OCI-LY1 (cell line): ENCODE results near the gene MYOF.

Experiments used
- H2AFZ ChIP-seq: fragments of 200-600 bp; sonication (generic), shearing (Covaris generic); 2 replicates; pipeline ENCODE4 v1.6.0; 2014; ENCODE audit warnings: antibody characterized with exemption, mild to moderate bottlenecking, low read length
- H3F3A ChIP-seq: fragments of 200-600 bp; sonication (generic), shearing (Covaris generic); 2 replicates; pipeline ENCODE4 v1.6.0; 2014; ENCODE audit warnings: mild to moderate bottlenecking, antibody characterized with exemption, low read length, moderate library complexity; ENCODE audit not compliant: insufficient read depth
- H3K27ac ChIP-seq: fragments of 200-600 bp; sonication (generic); 2 replicates; pipeline ENCODE4 v1.5.1; 2014; ENCODE audit warnings: low read length, mixed run types, mild to moderate bottlenecking, low read depth; ENCODE audit not compliant: poor library complexity, severe bottlenecking
- H3K27me3 ChIP-seq: fragments of 200-600 bp; sonication (generic); 2 replicates; pipeline ENCODE4 v1.6.0; 2014; ENCODE audit warnings: antibody characterized with exemption, mild to moderate bottlenecking, low read length, moderate library complexity; ENCODE audit not compliant: insufficient read depth
- H3K36me3 ChIP-seq: fragments of 200-600 bp; sonication (generic); 2 replicates; pipeline ENCODE4 v1.6.1; 2014; ENCODE audit warnings: mild to moderate bottlenecking, antibody characterized with exemption, low read length, moderate library complexity, mixed read lengths; ENCODE audit not compliant: insufficient read depth
- H3K4me1 ChIP-seq: fragments of 200-600 bp; sonication (generic); 2 replicates; pipeline ENCODE4 v1.5.1; 2014; ENCODE audit warnings: mild to moderate bottlenecking, low read length, moderate library complexity; ENCODE audit not compliant: insufficient read depth, severe bottlenecking
- H3K4me2 ChIP-seq: fragments of 200-600 bp; sonication (generic), shearing (Covaris generic); 2 replicates; pipeline ENCODE4 v1.6.1; 2014; ENCODE audit warnings: low read length
- H3K4me3 ChIP-seq: fragments of 200-600 bp; sonication (generic); 2 replicates; pipeline ENCODE4 v1.5.1; 2014; ENCODE audit warnings: low read length, low read depth, mild to moderate bottlenecking, mixed read lengths; ENCODE audit not compliant: poor library complexity, severe bottlenecking
- H3K79me2 ChIP-seq: fragments of 200-600 bp; shearing (Covaris generic); 2 replicates; pipeline ENCODE4 v1.6.1; 2016; ENCODE audit warnings: mixed run types, low read length, mixed read lengths; ENCODE audit not compliant: insufficient read depth
- H3K9ac ChIP-seq: fragments of 200-600 bp; sonication (generic), shearing (Covaris generic); 2 replicates; pipeline ENCODE4 v1.6.1; 2014; ENCODE audit warnings: mild to moderate bottlenecking, low read length, mixed read lengths
- H3K9me2 ChIP-seq: fragments of 200-600 bp; sonication (generic), shearing (Covaris generic); 2 replicates; pipeline ENCODE4 v1.6.1; 2014; ENCODE audit warnings: low read depth, mild to moderate bottlenecking, low read length, mixed read lengths
- H3K9me3 ChIP-seq: fragments of 200-600 bp; shearing (Covaris generic); 2 replicates; pipeline ENCODE4 v1.6.1; 2014; ENCODE audit warnings: low read length, mixed read lengths
- H4K20me1 ChIP-seq: fragments of 200-600 bp; sonication (generic), shearing (Covaris generic); 2 replicates; pipeline ENCODE4 v1.6.0; 2016; ENCODE audit warnings: mild to moderate bottlenecking, low read length; ENCODE audit not compliant: insufficient read depth
- CTCF ChIP-seq: fragments of 200-600 bp; sonication (generic), shearing (Covaris generic); IDR thresholded peaks from 2 replicates; pipeline ENCODE4 v1.5.1; 2017; ENCODE audit warnings: mild to moderate bottlenecking, antibody characterized with exemption, low read length, moderate library complexity, mixed read lengths
- EZH2 ChIP-seq: fragments of 200-600 bp; sonication (generic), shearing (Covaris generic); IDR thresholded peaks from 2 replicates; pipeline ENCODE4 v1.8.0; 2017; ENCODE audit warnings: borderline replicate concordance, mixed run types, mild to moderate bottlenecking, antibody characterized with exemption, low read length, moderate library complexity, mixed read lengths

The MYOF gene

GRCh38 chr10:93334901-93335327 is 147.2 kb downstream of the MYOF start:
- H4K20me1 ChIP-seq: no peaks in the 10 kb centered on the region
- H3F3A ChIP-seq: no peaks in the 10 kb centered on the region
- no peak overlapping the region for H2AFZ ChIP-seq
- no peak overlapping the region for H3K4me3 ChIP-seq
- TF ChIP-seq EZH2: no peak
- TF ChIP-seq CTCF: no peak
- H3K9ac ChIP-seq: no peak overlapping the region
- no peaks in the 10 kb centered on the region for H3K4me1 ChIP-seq
- no peaks in the 10 kb centered on the region for H3K9me2 ChIP-seq
- no peak overlapping the region for H3K27ac ChIP-seq
- no peak overlapping the region for H3K4me2 ChIP-seq
- no peaks in the 10 kb centered on the region for H3K36me3 ChIP-seq
- H3K79me2 ChIP-seq: no peaks in the 10 kb centered on the region
- no peaks in the 10 kb centered on the region for H3K9me3 ChIP-seq
- no peaks in the 10 kb centered on the region for H3K27me3 ChIP-seq

GRCh38 chr10:93334181-93334580 is 148.0 kb downstream of the MYOF start:
- H4K20me1 ChIP-seq: no peaks in the 10 kb centered on the region
- H3K9me2 ChIP-seq: no peaks in the 10 kb centered on the region
- H3K4me3 ChIP-seq: no peak overlapping the region
- H3K27me3 ChIP-seq: no peaks in the 10 kb centered on the region
- no peaks in the 10 kb centered on the region for H3K4me1 ChIP-seq
- no peaks in the 10 kb centered on the region for H3K79me2 ChIP-seq
- no peak overlapping the region for H3K4me2 ChIP-seq
- TF ChIP-seq CTCF: no peak
- no peak for TF ChIP-seq EZH2
- H3K27ac ChIP-seq: no peak overlapping the region
- H3K9ac ChIP-seq: no peak overlapping the region
- H3K36me3 ChIP-seq: no peaks in the 10 kb centered on the region
- H2AFZ ChIP-seq: no peak overlapping the region
- no peaks in the 10 kb centered on the region for H3K9me3 ChIP-seq
- H3F3A ChIP-seq: no peaks in the 10 kb centered on the region

GRCh38 chr10:93333278-93333978 is 148.7 kb downstream of the MYOF start:
- no peaks in the 10 kb centered on the region for H4K20me1 ChIP-seq
- H3F3A ChIP-seq: no peaks in the 10 kb centered on the region
- H3K4me1 ChIP-seq: no peaks in the 10 kb centered on the region
- H3K79me2 ChIP-seq: no peaks in the 10 kb centered on the region
- H2AFZ ChIP-seq: no peak overlapping the region
- H3K9me2 ChIP-seq: no peaks in the 10 kb centered on the region
- H3K4me3 ChIP-seq: no peak overlapping the region
- H3K27ac ChIP-seq: no peak overlapping the region
- H3K36me3 ChIP-seq: no peaks in the 10 kb centered on the region
- no peak overlapping the region for H3K4me2 ChIP-seq
- TF ChIP-seq CTCF (no peak), EZH2 (no peak)
- H3K9ac ChIP-seq: no peak overlapping the region
- no peaks in the 10 kb centered on the region for H3K9me3 ChIP-seq
- H3K27me3 ChIP-seq: no peaks in the 10 kb centered on the region
